NCI-H1105 (cell line): ENCODE results near the gene CUX1.
"Not testable (repeated sequence)": the region's sequence is repeated elsewhere in the genome, so short reads cannot be mapped to it uniquely, and the experiment has no call there.

Experiments
- DNase-seq: peaks from one replicate; lab custom pipeline; 2025; lab: John Stamatoyannopoulos, UW

Gene CUX1

DNA sequence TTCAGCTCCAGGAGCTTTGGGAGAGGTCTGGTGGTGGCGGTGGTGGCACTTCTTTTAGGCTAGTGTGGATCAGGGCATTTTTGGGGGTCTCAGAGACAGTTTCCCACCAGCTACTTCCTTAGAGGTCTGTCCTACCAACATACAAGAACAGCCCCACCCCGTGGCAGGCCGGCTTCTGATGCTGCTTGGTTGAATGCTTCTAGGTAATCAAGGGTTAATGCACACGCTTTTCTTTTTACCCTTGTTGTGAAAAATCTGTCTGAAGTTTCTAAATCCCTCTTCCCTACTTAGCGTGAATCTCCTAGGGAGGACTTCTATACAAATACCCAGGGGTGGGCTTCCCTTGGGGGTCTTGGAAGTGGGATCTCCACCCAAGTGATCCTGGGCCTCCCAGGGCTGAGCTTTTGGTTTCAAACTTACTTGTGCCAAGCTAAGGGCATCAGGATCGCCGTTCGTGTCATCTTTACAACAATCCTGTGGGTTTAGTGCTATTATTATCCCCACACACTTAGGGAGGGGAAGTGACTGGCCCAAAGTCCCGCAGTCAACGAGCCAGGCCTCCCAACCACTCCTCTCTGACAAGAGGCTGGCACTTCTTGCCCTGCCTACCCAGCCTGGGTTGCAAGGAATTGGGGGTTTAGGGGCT is 471.0 kb downstream of the CUX1 start:
- no peak for DNase-seq

DNA sequence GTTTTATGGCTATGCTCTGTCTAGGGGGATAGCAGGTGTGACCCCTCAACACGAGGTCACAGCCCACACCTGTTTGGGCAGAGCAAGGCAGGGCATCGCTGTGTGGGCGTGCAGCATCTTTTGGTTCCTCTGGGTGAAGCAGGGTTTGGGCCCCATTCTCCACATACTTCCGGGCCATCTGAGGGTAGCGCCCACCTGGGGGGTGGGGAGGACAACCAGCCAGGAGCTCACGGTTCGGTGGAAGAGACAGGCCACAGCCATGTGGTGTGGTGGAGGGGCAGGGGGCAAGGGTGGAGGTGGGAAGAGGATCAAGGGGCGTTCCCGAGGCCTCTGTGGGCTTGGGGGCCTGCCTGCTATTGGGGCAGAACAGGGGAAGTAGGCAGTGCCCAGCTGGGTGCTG is 471.6 kb downstream of the CUX1 start:
- no peak for DNase-seq

DNA sequence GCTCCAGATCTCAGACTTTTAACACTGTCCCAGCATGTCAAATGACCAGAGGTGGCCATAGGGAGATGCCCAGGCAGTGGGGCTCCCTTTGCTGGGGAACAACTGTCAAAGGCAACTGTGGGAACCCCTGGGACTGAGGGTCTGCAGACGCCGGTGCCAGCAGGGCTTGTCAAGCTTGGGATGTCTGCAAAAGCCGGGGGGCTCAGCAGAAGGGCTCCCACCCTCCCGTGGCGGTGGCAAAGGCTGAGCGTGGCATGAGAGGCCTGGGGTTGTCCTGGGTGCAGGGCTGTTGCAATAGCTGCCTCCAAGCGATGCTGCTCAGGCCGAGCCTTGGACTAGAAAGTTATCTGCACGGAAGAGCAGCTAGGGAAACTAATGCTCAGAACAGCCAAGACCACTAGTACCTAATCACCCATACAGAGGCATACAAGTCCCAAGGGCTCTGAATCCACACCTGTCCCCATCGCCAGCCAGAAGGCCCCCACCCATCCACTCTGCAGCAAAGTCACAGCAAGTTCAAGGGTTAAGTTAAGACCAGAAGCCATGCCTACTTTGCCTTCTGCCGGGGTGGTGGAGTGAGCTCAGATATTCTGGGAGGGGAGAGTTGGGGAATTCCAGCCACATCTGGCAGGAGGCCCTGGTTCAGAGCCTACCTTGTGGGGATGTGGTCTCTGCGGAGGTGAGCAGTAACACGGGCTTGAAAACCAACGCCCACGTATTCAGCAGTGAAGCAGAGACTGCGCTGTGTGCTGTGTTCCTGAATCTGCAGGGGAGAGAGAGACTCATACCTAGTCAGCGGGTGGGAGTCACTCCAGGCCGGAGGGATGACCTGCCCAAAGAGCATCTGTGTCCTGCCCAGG is 473.9 kb downstream of the CUX1 start:
- no peak for DNase-seq

DNA sequence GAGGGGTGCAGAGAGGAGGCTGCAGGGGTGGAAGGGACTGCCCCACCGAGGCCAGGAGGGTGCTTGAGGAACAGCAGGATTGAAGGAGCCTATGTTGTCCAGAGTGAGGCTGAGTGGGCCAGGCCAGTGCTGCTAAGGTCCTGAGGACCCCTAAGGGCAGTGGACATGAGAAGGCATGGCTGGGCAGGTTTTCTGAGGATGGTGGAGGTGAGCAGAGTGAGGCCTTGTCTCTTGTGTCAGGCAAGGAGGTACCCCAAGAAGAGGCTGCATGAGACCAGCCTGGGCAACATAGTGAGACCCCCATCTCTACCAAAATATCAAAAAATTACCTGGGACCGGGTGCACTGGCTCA is 474.5 kb downstream of the CUX1 start:
- no peak for DNase-seq

DNA sequence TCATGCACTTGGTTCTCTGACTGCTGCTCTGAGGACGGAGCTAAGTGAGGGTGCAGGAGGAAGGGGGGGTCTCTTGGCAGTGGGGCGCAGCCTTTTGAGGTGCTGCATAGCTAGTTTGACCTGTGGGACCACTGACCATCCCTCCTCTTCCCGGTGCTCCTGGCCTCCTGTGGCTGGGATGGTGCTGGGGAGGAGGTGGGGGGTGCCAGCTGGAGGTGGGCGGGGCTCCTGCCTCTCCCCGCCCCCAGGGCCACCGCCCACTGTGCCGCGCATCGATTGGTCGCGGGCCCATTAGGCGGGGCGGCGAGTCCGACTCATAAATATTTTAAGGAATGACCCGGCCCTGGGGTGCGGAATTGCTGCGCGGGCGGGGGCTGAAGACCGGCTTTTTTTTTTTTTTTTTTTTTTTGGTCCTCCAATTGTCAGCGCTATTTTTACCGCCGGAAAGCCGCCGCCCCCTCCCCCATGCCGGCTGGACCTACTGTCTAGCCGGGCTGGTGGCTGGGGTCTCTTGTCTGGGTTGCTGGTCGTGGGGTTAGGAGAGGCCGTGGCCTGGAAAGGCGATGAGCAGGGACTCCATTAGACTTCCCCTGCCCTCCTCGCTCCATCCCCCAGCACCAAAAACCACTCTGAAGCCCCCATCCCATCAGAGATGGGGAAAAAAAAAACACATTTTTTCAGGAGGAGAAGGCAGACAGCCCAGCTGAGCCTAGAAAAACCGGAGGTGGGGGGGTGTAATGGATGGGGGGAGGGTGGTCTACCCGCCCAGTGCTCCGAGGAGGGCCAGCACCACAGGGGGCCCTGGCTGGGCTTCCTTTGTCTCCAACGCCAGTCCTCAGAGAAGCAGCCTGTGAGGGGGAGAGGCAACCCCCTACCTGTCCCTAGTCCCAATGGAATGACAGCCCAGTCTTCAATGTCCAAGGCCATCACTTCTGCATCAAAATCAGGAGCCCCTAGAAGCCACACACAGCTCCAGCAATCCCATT is 475.7 kb downstream of the CUX1 start:
- DNase-seq, result no peak

DNA sequence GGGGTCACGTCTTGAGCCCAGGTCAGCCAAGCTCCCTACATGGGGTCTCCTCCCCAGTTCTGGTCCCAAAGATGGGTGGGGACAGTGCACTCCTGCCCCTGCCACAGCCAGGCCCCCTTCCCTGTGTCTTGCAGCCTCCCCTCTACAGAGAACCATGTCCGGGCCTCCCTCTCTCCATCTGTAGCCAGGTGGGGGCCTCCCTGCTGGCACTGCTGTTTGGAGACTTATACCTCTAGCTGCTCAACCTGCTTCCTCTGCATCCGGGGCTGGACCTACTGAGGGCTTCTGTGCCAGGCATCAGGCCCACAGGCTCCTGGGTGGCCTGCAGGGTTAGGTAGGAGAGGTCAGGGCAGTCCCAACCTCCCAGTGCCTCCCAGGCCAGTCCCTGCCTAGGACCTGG is 477.2 kb downstream of the CUX1 start:
- DNase-seq, result no peak

DNA sequence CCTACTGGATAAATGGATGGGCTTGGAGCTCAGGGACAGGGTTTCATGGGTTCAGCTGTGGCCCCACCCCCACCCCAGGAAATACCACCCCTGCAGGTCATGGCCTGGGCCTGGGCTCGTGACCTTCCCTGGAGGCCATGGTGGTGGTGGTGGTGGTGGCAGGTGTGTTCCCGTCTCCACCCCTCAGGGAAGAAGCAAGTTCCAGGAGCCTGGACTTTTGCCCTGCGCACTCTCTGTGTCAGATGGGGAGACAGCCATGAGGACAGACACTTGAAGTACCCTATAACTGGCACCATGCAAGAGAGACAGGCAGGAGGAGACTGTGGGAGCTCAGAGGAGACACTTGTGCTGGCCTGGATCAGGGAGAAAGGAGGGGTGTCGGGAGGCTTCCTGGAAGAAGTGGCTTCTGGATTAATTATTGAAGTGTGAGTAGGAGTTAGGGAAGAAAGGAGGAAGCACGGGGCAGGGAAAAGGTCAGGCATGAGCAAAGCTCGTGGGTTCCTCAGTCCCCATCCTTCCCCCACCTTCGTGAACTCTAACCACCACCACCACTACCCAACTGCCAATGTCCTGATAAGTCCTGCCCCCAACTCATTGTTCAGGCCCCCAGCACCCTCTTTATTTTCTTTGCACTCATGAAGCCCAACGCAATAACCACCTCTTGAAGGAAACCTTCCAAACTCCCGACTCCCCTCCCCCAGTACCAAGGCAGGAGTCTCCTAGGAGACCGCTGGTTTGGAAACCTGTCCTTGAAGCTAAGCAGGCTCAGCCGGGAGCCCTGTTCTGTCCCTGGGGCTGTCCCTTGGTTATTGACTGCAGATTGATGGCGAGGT is 478.1 kb downstream of the CUX1 start:
- DNase-seq, result no peak

DNA sequence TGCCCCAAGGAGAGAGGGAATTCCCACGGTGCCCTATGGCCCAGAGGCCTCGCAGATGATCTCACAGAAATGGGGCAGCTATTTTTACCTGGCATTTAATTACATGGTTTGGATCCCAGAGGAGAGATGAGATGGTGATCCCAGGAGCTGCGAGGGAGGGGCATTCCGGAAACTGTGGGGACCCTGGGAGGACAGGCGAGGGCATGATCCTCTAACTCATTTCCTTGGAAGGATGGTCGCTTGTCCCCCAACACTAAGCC is 478.7 kb downstream of the CUX1 start:
- no peak for DNase-seq

DNA sequence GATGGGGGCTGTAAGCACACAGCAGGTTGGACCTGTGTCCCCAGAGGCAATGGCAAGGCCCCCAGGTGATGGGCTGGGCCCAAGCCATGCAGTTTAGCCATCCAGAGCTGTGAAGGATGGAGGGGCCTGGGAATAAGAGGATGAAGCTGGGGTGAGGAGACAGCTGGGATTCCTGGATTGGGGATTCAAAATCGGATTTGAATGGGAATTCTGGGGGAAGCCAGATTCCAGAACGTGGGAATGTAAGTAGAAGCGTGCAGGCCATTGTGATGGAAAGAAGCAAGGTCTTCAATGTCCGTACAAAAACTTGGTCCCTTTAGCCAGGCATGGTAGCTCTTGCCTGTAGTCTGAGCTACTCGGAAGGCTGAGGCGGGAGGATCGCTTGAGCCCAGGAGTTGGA is 479.1 kb downstream of the CUX1 start:
- no peak for DNase-seq

DNA sequence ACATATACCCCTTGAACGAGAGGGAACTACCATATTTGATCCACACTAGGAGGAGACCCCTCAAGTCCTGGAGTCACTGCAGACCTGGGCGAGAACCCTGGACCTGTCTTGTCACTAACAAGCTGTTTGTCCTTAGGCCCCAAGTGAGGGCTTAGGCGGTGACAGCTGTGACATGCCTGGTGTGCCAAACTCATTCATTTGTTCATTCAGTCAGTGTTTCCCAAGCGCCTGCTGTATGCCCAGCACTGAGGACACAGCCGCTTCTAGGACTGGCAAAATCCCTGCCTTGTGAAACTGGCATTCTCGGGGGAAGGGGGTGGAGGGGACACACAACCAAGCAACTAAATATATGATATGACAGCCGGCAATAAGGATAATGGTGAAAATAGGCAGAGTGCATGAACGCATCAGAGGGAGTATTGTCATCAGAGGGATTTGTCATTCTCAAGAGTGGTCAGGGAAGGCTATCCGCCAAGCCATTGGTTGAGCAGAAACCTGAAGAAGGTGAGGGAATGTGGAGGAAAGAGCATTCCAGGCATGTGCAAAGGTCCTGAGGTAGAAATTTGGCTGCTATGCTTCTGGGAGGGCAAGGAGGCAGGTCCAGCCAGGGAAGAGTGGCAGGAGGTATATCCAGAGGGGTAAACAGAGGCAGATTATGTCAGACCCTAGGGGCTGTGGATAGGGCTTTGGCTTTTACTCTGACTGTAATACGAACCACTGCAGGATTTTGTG is 480.2 kb downstream of the CUX1 start:
- DNase-seq, result no peak

DNA sequence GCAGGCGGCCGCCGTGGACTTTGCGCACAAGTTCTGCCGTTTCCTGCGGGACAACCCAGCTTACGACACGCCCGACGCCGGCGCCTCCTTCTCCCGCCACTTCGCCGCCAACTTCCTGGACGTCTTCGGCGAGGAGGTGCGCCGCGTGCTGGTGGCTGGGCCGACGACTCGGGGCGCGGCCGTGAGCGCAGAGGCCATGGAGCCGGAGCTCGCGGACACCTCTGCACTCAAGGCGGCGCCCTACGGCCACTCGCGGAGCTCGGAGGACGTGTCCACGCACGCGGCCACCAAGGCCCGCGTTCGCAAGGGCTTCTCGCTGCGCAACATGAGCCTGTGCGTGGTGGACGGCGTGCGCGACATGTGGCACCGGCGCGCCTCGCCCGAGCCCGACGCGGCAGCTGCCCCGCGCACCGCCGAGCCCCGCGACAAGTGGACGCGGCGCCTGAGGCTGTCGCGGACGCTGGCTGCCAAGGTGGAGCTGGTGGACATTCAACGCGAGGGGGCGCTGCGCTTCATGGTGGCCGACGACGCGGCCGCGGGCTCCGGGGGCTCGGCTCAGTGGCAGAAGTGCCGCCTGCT is 483.3 kb downstream of the CUX1 start:
- no peak for DNase-seq

DNA sequence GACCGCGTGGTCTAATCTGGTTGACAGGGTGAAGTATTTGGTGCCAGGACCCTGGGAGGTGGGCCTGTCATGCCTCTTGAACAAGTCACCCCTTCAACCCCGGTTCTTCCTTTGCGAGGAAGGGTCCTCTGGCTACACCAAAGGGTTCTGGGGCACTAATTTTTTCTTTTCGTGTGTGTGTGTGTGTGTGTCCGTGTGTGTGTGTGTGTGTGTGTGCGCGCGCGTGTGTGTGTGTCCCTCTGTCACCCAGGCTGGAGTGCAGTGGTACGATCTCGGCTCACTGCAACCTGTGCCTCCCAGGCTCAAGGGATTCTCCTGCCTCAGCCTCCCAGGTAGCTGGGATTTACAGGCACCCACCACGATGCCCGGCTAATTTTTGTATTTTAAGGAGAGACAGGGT is 483.9 kb downstream of the CUX1 start:
- not testable (repeated sequence) for DNase-seq

DNA sequence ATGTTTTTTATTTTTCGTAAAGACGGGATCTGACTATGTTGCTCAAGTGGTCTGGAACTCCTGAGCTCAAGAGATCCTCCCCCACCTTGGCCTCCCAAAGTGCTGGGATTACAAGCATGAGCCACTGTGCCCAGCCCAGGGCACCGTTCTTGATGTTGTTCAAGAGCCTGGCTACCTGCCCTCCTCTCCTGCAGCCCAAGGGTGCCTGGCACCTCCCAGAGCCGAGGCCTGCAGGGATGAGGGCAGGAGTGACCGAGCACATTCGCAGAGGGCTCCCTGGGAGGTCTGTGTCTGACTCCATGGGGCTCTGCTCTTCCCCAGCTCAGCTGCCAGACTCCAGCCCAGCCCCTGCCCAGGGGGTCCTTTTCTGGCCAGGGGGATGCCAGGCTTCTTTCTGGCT is 484.6 kb downstream of the CUX1 start:
- no peak for DNase-seq

DNA sequence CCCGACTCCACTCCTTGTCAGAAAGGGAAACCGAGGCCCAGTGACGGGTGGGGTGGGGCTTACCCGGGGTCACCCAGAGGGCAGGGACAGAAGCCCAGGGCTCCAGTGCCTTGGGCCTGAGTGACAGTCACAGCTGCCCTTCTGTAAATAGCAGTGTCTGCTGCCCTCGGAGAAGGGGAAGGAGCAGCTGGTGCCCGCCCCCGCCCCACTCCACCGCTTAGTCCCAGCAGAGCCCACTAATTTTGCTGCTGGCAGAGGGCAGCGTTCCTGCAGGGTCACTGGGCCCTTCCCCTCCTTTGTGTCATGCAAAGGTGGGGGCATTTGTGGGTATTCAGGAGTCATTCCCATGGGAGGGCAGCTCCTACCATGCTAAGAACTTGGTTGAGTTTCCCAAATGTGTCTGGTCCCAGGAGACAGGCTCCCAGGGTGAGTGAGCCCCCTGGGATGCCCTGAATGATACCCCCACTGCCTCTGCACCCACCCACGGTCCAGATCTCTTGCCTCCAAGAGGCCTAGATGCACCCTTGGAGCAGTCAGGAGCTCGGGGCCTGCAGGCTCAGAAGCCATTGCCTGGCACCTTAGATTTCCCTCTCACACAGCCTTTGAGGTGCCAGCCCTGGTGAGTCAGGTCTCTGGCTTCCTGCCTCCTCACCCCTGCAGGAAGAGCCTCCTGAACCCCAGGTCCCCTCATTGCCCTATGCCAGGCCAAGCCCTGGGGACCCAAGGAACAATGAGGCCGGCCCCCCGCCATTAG is 486.4 kb downstream of the CUX1 start:
- DNase-seq, result no peak

DNA sequence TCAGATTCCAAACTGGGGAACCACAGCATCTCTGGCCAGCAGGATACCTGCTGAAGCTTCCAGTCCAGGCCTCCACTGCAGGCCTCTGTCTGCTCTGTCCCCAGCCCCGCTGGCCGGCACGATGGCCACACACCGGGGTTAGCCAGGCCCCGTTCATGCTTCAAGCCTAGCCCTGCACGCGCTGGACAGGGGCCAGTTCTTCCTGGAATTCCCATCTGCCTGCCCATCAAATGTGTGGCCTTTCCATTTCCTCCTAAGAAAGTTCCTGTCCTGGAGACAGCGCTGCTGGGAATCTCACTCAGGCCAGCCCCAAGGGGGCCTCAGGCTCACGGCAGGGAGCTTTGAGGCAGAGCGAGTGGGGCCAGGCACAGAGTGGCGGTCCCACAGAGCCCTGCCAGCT is 487.2 kb downstream of the CUX1 start:
- no peak for DNase-seq

DNA sequence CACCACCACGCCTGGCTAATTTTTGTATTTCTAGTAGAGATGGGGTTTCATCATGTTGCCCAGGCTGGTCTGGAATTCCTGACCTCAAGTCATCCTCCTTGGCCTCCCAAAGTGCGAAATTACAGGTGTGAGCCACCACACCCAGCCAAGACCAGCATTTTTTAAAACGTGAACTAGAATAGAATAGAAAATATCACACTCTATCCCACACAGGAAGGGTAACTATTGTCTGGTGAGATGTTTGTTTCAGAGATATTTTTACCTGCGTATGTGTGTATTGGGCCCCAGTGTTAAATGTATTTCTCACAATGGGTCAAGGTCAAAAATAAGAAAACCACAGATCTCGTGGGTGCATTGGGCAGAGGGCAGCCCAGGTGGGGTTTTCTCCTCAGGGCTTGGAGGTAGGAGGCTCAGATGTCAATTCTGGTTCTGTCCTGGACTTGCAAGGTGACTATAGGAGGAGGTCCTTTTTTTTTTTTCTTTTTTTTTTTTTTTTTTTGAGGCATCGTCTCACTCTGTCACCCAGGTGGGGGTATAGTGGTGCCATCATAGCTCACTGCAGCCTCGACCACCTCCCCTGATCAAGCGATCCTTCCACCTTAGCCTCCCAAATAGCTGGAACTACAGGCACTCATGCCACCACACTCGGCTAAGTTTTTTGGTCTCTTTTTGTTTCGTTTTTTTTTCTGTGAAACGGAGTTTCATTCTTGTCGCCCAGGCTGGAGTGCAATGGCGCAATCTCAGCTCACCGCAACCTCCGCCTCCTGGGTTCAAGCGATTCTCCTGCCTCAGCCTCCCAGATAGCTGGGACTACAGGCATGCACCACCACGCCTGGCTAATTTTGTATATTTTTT is 488.2 kb downstream of the CUX1 start:
- no peak for DNase-seq

DNA sequence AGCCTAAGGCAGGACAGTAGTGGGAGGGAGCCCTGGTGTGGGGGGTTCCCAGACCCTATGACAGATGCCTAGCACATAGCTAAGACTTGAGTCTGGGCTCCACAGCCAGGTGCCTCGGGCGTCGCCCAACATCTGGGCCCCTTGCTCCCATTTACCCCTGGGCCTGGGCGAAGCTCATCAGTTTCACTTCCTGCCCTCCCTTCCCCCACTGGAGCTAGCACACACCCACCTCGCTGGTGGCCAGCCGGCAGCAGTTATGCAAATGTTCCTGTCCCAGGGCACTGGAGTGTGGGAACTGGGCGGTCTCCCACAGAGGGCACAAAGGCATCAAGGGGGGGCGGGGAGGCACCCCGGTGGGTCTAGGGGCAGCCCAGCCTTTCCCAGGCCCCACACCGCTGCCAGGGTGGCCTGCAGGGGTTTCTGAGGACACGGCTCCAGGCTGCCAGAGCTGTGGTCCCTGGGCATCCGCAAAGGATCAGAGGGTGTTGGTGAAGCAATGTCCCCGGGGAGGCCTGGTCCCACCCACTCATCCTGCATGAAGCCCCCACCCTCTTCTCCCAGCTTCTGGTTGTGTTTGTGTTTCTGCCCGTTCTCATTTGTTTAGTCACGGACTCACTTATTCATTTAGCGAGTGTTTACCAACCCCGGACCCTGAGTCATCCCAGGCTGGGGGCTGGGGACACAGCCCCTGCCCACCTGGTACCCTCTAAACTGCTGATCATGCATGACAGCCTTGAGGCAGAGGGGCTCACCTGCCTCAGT is 489.7 kb downstream of the CUX1 start:
- DNase-seq, result no peak

DNA sequence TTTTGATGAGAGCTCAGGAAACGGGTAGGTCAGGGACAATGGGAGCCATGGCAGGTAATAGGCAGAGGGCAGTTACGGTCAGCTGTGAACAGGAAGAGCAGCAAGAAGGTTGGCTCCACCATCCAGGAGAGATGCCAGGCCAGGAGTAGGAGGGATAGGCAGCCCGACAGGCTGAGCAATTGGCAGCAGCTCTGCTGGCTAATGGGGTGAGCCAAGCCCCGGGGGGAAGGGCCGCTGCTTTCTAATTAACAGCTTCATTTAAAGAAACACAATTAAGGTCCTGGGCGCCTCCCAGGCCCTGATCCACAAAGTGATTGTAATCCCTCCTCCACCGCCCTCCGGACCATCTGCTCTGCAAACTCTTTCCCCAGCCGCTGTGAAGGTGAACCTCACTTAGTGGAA is 493.0 kb downstream of the CUX1 start:
- DNase-seq, result no peak

DNA sequence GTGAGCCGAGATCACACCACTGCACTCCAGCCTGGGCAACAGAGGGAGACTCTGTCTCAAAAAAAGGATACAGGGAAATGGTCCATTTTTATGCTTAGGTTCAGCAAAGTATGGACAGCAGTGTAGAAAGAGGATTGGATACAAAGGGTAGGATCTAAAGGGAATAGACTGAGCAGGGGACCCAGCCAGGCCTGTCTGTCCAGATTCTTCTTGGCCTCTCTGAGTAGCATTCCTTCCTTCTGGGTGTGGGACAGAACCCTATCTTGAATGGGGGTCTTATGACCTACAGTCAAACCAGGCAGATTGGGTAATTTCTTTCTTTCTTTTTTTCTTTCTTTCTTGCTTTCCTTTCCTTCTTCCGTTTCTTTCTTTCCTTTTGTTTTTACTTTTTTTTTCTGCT is 494.9 kb downstream of the CUX1 start:
- DNase-seq, result no peak
